ENCODE measurements around the gene C4B.

C4B gene

DNA sequence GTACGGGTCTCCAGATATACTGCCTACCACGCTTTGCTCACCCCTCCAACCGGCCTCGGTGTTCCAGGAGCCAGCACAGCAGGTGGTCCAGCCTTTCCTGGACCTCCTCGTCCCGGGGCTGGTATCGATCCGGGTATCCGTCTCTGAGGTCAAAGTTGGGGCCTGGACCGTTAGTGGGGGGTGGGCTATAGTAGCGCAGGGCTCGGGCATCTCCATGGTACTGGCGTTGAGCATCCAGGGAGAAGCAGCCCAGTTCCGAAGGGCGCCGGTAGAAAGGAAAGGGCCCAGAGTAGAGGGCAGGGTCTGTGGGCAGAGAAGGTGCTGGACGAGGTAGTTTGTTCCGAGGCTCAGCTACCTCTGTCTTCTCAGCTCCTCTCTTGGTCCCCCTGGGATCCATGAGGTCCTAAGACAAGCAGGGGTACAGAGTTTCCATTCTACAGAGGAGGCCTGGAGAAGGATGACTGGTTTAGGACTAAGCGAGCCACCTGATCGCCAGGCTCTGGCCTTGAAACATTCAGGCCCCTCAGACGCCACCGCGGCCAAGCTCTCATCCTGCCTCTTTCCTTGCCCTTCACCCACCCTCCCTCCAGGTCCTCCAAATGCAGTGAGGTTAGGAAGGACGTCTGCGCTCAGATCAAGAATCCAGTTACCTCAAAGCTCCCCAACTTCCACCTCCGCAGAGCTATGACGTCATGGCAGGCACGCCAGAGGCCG lies 43.2 kb upstream of the C4B start (continued):
- TF ChIP-seq, protein P1, sequence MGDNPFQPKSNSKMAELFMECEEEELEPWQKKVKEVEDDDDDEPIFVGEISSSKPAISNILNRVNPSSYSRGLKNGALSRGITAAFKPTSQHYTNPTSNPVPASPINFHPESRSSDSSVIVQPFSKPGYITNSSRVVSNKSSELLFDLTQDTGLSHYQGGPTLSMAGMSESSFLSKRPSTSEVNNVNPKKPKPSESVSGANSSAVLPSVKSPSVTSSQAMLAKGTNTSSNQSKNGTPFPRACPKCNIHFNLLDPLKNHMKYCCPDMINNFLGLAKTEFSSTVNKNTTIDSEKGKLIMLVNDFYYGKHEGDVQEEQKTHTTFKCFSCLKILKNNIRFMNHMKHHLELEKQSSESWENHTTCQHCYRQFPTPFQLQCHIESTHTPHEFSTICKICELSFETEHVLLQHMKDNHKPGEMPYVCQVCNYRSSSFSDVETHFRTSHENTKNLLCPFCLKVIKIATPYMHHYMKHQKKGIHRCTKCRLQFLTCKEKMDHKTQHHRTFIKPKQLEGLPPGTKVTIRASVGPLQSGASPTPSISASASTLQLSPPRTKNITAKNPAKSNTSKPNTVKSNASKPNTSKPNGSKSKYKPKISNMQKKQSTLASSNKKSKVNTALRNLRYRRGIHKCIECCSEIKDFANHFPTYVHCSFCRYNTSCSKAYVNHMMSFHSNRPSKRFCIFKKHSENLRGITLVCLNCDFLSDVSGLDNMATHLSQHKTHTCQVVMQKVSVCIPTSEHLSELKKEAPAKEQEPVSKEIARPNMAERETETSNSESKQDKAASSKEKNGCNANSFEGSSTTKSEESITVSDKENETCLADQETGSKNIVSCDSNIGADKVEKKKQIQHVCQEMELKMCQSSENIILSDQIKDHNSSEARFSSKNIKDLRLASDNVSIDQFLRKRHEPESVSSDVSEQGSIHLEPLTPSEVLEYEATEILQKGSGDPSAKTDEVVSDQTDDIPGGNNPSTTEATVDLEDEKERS (tag by site-specific recombination; IDR thresholded peaks at IDR 0.05), result peak; percentile 89; the same call in 1 of the 2 replicates
- TF ChIP-seq ZNF624 (tag by site-specific recombination; IDR thresholded peaks at IDR 0.05), result no peak
- TF ChIP-seq, protein P2, sequence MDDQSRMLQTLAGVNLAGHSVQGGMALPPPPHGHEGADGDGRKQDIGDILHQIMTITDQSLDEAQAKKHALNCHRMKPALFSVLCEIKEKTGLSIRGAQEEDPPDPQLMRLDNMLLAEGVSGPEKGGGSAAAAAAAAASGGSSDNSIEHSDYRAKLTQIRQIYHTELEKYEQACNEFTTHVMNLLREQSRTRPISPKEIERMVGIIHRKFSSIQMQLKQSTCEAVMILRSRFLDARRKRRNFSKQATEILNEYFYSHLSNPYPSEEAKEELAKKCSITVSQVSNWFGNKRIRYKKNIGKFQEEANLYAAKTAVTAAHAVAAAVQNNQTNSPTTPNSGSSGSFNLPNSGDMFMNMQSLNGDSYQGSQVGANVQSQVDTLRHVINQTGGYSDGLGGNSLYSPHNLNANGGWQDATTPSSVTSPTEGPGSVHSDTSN (CRISPR knock-in tag; IDR thresholded peaks at IDR 0.05), result 0 out of 2 replicates have a peak, but pooled peaks have one; percentile 18
- TF ChIP-seq, protein P3, sequence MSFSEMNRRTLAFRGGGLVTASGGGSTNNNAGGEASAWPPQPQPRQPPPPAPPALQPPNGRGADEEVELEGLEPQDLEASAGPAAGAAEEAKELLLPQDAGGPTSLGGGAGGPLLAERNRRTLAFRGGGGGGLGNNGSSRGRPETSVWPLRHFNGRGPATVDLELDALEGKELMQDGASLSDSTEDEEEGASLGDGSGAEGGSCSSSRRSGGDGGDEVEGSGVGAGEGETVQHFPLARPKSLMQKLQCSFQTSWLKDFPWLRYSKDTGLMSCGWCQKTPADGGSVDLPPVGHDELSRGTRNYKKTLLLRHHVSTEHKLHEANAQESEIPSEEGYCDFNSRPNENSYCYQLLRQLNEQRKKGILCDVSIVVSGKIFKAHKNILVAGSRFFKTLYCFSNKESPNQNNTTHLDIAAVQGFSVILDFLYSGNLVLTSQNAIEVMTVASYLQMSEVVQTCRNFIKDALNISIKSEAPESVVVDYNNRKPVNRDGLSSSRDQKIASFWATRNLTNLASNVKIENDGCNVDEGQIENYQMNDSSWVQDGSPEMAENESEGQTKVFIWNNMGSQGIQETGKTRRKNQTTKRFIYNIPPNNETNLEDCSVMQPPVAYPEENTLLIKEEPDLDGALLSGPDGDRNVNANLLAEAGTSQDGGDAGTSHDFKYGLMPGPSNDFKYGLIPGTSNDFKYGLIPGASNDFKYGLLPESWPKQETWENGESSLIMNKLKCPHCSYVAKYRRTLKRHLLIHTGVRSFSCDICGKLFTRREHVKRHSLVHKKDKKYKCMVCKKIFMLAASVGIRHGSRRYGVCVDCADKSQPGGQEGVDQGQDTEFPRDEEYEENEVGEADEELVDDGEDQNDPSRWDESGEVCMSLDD (tag by site-specific recombination; IDR thresholded peaks at IDR 0.05), result no peak
- TF ChIP-seq ZNF623 (tag by site-specific recombination; IDR thresholded peaks at IDR 0.05), result no peak; the same call in 1 of the 2 replicates
- 0 out of 2 replicates have a peak, but pooled peaks have one; percentile 8 for TF ChIP-seq ZNF184 (tag by site-specific recombination; IDR thresholded peaks at IDR 0.05)
- no peak for TF ChIP-seq SCRT1 (tag by site-specific recombination; IDR thresholded peaks at IDR 0.05; ENCODE audit: borderline replicate concordance)
- no peak for TF ChIP-seq FEZF1 (tag by site-specific recombination; IDR thresholded peaks at IDR 0.05)
- peak; percentile 58; the same call in 1 of the 2 replicates for TF ChIP-seq ZNF558 (tag by site-specific recombination; IDR thresholded peaks at IDR 0.05)
- TF ChIP-seq ZNF24 (tag by site-specific recombination; IDR thresholded peaks at IDR 0.05), result peak; percentile 94; the same call in 1 of the 2 replicates
- TF ChIP-seq, protein P4, sequence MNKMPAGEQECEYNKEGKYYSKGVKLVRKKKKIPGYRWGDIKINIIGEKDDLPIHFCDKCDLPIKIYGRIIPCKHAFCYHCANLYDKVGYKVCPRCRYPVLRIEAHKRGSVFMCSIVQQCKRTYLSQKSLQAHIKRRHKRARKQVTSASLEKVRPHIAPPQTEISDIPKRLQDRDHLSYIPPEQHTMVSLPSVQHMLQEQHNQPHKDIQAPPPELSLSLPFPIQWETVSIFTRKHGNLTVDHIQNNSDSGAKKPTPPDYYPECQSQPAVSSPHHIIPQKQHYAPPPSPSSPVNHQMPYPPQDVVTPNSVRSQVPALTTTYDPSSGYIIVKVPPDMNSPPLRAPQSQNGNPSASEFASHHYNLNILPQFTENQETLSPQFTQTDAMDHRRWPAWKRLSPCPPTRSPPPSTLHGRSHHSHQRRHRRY (tag by site-specific recombination; IDR thresholded peaks at IDR 0.05), result no peak
- no peak for TF ChIP-seq YY2 (tag by site-specific recombination; IDR thresholded peaks at IDR 0.05)
- peak; percentile 81; the same call in 1 of the 2 replicates for TF ChIP-seq ZSCAN23 (tag by site-specific recombination; IDR thresholded peaks at IDR 0.05)
- TF ChIP-seq ZNF549 (tag by site-specific recombination; IDR thresholded peaks at IDR 0.05), result no peak
- TF ChIP-seq ZSCAN16 (tag by site-specific recombination; IDR thresholded peaks at IDR 0.05), result peak; percentile 30; the same call in 1 of the 2 replicates
- TF ChIP-seq, protein P5, sequence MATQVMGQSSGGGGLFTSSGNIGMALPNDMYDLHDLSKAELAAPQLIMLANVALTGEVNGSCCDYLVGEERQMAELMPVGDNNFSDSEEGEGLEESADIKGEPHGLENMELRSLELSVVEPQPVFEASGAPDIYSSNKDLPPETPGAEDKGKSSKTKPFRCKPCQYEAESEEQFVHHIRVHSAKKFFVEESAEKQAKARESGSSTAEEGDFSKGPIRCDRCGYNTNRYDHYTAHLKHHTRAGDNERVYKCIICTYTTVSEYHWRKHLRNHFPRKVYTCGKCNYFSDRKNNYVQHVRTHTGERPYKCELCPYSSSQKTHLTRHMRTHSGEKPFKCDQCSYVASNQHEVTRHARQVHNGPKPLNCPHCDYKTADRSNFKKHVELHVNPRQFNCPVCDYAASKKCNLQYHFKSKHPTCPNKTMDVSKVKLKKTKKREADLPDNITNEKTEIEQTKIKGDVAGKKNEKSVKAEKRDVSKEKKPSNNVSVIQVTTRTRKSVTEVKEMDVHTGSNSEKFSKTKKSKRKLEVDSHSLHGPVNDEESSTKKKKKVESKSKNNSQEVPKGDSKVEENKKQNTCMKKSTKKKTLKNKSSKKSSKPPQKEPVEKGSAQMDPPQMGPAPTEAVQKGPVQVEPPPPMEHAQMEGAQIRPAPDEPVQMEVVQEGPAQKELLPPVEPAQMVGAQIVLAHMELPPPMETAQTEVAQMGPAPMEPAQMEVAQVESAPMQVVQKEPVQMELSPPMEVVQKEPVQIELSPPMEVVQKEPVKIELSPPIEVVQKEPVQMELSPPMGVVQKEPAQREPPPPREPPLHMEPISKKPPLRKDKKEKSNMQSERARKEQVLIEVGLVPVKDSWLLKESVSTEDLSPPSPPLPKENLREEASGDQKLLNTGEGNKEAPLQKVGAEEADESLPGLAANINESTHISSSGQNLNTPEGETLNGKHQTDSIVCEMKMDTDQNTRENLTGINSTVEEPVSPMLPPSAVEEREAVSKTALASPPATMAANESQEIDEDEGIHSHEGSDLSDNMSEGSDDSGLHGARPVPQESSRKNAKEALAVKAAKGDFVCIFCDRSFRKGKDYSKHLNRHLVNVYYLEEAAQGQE (tag by site-specific recombination; IDR thresholded peaks at IDR 0.05), result 0 out of 2 replicates have a peak, but pooled peaks have one; percentile 5
- TF ChIP-seq TRIM28 (IDR thresholded peaks at IDR 0.05; ENCODE audit: borderline replicate concordance, low read length), result 0 out of 2 replicates have a peak, but pooled peaks have one; percentile 30
- TF ChIP-seq, protein P6, sequence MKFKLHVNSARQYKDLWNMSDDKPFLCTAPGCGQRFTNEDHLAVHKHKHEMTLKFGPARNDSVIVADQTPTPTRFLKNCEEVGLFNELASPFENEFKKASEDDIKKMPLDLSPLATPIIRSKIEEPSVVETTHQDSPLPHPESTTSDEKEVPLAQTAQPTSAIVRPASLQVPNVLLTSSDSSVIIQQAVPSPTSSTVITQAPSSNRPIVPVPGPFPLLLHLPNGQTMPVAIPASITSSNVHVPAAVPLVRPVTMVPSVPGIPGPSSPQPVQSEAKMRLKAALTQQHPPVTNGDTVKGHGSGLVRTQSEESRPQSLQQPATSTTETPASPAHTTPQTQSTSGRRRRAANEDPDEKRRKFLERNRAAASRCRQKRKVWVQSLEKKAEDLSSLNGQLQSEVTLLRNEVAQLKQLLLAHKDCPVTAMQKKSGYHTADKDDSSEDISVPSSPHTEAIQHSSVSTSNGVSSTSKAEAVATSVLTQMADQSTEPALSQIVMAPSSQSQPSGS (tag by site-specific recombination; IDR thresholded peaks at IDR 0.05; ENCODE audit: low read depth), result peak; percentile 100
